ENCODE data around the gene AP3B2.

AP3B2 gene

DNA sequence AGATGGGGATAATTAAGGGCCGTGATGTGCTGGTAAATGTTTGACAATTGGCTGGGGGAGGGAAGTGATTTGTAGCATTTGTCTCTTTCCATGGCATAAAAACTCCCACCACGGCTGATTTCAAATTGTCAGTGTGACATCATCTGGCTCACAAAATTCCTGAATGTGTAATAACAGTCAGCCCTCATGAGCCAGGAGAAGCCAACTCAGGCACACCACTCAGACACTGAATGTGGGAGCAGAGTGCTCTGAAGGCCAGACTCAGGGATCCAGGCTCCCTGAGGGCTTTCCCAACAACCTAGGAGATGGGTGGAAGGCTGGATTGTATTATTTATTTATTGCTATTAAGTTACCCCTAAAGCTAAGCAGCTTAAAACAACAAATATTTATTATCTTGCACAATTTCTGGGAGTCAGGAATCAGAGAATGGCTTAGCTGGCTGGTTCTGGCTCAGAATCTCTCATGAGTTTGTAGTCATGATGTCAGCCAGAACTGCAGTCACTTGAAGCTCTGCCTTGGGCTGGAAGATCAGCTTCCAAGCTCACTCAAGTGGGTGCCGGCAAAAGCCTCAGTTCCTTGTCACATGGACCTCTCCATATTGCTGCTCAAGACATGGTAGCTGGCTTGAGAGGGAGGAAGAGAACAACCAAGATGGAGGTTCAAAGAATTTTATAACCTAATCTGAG lies 56.0 kb downstream of the AP3B2 start:
- TF ChIP-seq, protein P1, sequence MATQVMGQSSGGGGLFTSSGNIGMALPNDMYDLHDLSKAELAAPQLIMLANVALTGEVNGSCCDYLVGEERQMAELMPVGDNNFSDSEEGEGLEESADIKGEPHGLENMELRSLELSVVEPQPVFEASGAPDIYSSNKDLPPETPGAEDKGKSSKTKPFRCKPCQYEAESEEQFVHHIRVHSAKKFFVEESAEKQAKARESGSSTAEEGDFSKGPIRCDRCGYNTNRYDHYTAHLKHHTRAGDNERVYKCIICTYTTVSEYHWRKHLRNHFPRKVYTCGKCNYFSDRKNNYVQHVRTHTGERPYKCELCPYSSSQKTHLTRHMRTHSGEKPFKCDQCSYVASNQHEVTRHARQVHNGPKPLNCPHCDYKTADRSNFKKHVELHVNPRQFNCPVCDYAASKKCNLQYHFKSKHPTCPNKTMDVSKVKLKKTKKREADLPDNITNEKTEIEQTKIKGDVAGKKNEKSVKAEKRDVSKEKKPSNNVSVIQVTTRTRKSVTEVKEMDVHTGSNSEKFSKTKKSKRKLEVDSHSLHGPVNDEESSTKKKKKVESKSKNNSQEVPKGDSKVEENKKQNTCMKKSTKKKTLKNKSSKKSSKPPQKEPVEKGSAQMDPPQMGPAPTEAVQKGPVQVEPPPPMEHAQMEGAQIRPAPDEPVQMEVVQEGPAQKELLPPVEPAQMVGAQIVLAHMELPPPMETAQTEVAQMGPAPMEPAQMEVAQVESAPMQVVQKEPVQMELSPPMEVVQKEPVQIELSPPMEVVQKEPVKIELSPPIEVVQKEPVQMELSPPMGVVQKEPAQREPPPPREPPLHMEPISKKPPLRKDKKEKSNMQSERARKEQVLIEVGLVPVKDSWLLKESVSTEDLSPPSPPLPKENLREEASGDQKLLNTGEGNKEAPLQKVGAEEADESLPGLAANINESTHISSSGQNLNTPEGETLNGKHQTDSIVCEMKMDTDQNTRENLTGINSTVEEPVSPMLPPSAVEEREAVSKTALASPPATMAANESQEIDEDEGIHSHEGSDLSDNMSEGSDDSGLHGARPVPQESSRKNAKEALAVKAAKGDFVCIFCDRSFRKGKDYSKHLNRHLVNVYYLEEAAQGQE (IDR thresholded peaks at IDR 0.05; ENCODE audit: insufficient read depth in 1 of 2, low read depth in 2 of 2, low read length in 2 of 2), result no peak

DNA sequence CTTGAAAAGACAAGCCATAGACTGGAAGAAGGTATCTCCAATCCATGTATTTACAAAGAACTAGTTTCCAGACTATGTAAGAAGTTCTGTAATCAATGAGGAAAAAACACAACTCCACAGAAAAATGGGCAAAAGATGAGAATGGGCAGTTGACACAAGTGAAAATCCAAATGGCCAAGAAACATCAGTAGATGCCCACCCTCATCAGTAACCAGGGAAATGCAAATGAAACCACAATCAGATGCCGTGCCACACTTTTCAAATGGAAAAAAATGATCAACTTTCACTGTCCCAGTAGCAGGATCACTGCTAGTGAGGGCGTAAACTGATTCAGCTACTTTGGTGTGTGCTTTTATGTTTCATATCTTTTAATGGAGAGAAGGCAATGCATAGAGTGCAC lies 58.0 kb downstream of the AP3B2 start:
- TF ChIP-seq POLR2AphosphoS5 (IDR thresholded peaks at IDR 0.05; ENCODE audit: low read depth, low read length) (no peak), FOXP2 (optimal IDR thresholded peaks at IDR 0.05; ENCODE audit: borderline replicate concordance, extremely low read depth, extremely low read length, insufficient read depth) (no peak), TAF1 (IDR thresholded peaks at IDR 0.05; ENCODE audit: borderline replicate concordance, insufficient read depth, low read length) (no peak), SIN3A (IDR thresholded peaks at IDR 0.05; ENCODE audit: borderline replicate concordance, insufficient read depth, low read length) (no peak)
- TF ChIP-seq, protein P1 (IDR thresholded peaks at IDR 0.05; ENCODE audit: insufficient read depth in 1 of 2, low read depth in 2 of 2, low read length in 2 of 2), result no peak

DNA sequence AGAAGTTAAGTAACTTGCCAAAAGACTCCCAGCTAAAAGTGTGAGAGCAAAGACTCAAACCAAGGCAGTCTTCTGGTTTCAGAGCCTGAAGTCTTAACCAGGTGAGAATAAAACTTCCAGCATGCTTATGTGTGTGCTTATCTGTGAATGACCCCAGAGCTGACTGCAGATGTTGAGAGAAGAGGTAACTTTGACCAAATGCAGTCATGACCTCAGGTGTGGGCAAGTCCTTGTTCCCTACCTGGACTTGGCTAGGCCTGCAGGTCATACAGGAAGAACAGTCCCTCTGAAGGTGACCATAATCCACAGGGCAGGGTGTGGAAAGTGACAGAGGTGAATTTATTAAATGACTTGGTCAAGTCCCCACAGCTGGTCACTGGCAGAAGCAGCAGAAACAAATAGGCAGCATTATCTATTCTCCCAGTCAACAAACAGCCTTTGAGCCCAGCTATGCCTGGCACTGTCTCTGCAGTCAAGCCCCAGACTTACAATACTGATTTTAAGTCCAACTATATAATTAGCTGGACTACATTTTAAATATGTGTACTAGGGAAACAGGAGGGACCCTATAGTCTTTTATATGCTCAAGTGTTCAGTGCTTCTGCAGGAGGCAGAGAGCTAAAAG lies 59.5 kb downstream of the AP3B2 start:
- TF ChIP-seq POLR2AphosphoS5 (IDR thresholded peaks at IDR 0.05; ENCODE audit: low read depth, low read length) (no peak), SIN3A (IDR thresholded peaks at IDR 0.05; ENCODE audit: borderline replicate concordance, insufficient read depth, low read length) (no peak), TAF1 (IDR thresholded peaks at IDR 0.05; ENCODE audit: borderline replicate concordance, insufficient read depth, low read length) (no peak), FOXP2 (optimal IDR thresholded peaks at IDR 0.05; ENCODE audit: borderline replicate concordance, extremely low read depth, extremely low read length, insufficient read depth) (no peak)
- TF ChIP-seq, protein P1 (IDR thresholded peaks at IDR 0.05; ENCODE audit: insufficient read depth in 1 of 2, low read depth in 2 of 2, low read length in 2 of 2), result no peak

DNA sequence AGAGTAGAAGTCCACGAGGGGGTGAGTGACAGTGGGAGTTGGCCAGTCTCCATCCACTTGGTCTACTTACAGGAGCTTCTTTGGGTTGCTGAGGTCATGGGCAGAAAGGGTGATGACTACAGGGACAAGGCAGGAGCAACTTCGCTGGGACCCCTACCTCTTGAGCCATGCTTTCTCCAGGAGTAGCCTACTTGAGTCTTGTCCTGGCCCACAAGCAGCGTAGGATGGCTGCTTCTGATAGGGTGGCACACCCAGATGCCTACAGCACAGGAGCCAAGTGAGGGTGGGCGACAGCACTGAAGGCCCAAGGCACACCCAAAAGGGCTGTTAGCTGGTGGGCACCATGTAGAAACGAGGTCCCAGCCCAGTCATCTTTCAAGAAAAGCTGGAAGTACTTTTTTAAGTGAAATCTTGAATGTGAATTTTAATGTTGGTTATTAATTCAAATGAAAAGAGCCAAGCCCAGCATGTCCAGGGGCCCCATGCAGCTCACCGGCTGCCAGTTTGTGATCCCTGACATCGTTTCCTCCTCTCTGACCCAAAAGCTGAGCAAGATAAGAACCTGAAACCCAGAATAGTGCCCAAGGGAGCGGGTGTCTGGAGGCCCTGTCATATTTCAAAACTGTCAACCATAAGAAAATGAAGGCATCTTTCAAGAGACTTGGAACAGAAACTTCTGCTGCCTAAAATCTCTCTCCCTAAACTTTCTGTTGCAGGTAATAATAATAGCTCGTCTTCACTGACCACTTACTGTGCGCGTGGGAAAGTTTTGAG lies 60.3 kb downstream of the AP3B2 start:
- TF ChIP-seq, protein P1 (IDR thresholded peaks at IDR 0.05; ENCODE audit: insufficient read depth in 1 of 2, low read depth in 2 of 2, low read length in 2 of 2), result no peak
- TF ChIP-seq TAF1 (IDR thresholded peaks at IDR 0.05; ENCODE audit: borderline replicate concordance, insufficient read depth, low read length) (no peak), SIN3A (IDR thresholded peaks at IDR 0.05; ENCODE audit: borderline replicate concordance, insufficient read depth, low read length) (no peak), FOXP2 (optimal IDR thresholded peaks at IDR 0.05; ENCODE audit: borderline replicate concordance, extremely low read depth, extremely low read length, insufficient read depth) (no peak)
